Trophoblast cell (in vitro differentiated cells and primary cell): ENCODE data around the gene MLLT6.

Experiments
- DNase-seq, 2 donors: peaks; one replicate each; pipeline ENCODE4 v3.0.0-alpha.2; 2016
- H2AFZ ChIP-seq: 2 replicates; pipeline ENCODE4 v1.6.1; 2013; ENCODE audit warnings: low read length, moderate library complexity, mild to moderate bottlenecking; ENCODE audit not compliant: insufficient read depth, poor library complexity
- H2AK5ac ChIP-seq: 2 replicates; pipeline ENCODE4 v1.6.1; 2013; ENCODE audit warnings: mild to moderate bottlenecking, low read length
- H2BK120ac ChIP-seq: 2 replicates; pipeline ENCODE4 v1.6.1; 2013; ENCODE audit warnings: low read length, mild to moderate bottlenecking, moderate library complexity; ENCODE audit not compliant: insufficient read depth, poor library complexity
- H2BK12ac ChIP-seq: 2 replicates; pipeline ENCODE4 v1.6.1; 2013; ENCODE audit warnings: mild to moderate bottlenecking, low read length, moderate library complexity
- H2BK5ac ChIP-seq: 2 replicates; pipeline ENCODE4 v1.6.1; 2013; ENCODE audit warnings: low read length, low read depth, moderate library complexity, mild to moderate bottlenecking; ENCODE audit not compliant: poor library complexity
- H3K14ac ChIP-seq: 2 replicates; pipeline ENCODE4 v1.6.1; 2013; ENCODE audit warnings: mild to moderate bottlenecking, low read length
- H3K18ac ChIP-seq: 2 replicates; pipeline ENCODE4 v1.6.1; 2013; ENCODE audit warnings: mild to moderate bottlenecking, low read length
- H3K23ac ChIP-seq: 2 replicates; pipeline ENCODE4 v1.6.1; 2013; ENCODE audit warnings: low read length
- H3K27ac ChIP-seq: 2 replicates; pipeline ENCODE4 v1.5.1; 2013; ENCODE audit warnings: low read depth, mild to moderate bottlenecking, inconsistent platforms, low read length, moderate library complexity
- H3K27me3 ChIP-seq: 2 replicates; pipeline ENCODE4 v1.6.1; 2013; ENCODE audit warnings: inconsistent platforms, mild to moderate bottlenecking, low read length, moderate library complexity; ENCODE audit not compliant: insufficient read depth
- H3K36me3 ChIP-seq, 2 experiments: 1 replicate in 1 of 2; 2 replicates in 1 of 2; pipeline ENCODE4 v1.6.1; 2013; ENCODE audit warnings: low read length in 2 of 2, mild to moderate bottlenecking in 2 of 2, moderate library complexity in 1 of 2; ENCODE audit not compliant: insufficient read depth in 2 of 2, control insufficient read depth in 1 of 2
- H3K4ac ChIP-seq: 2 replicates; pipeline ENCODE4 v1.6.1; 2013; ENCODE audit warnings: low read depth, mild to moderate bottlenecking, low read length, moderate library complexity
- H3K4me1 ChIP-seq, 2 experiments: 1 replicate in 1 of 2; 2 replicates in 1 of 2; pipeline ENCODE4 v1.6.1; 2013; ENCODE audit warnings: low read length in 2 of 2, mild to moderate bottlenecking in 2 of 2, moderate library complexity in 1 of 2; ENCODE audit not compliant: insufficient read depth in 2 of 2, control insufficient read depth in 1 of 2
- H3K4me2 ChIP-seq: 2 replicates; pipeline ENCODE4 v1.6.1; 2013; ENCODE audit warnings: inconsistent platforms, mild to moderate bottlenecking, low read length, moderate library complexity
- H3K4me3 ChIP-seq: 2 replicates; pipeline ENCODE4 v1.5.1; 2013; ENCODE audit warnings: mild to moderate bottlenecking, low read depth, low read length, inconsistent platforms
- H3K79me1 ChIP-seq: one replicate; pipeline ENCODE4 v1.6.1; 2013; ENCODE audit warnings: low read length
- H3K79me2 ChIP-seq: 2 replicates; pipeline ENCODE4 v1.6.1; 2013; ENCODE audit warnings: low read length, mild to moderate bottlenecking; ENCODE audit not compliant: control insufficient read depth, insufficient read depth, poor library complexity
- H3K9ac ChIP-seq: 2 replicates; pipeline ENCODE4 v1.6.1; 2013; ENCODE audit warnings: mild to moderate bottlenecking, low read length
- H3K9me3 ChIP-seq: 2 replicates; pipeline ENCODE4 v1.6.1; 2013; ENCODE audit warnings: low read depth, mild to moderate bottlenecking, control low read depth, inconsistent platforms, low read length; ENCODE audit not compliant: insufficient read depth
- H4K12ac ChIP-seq: 2 replicates; pipeline ENCODE4 v1.6.1; 2013; ENCODE audit warnings: low read depth, mild to moderate bottlenecking, low read length, moderate library complexity
- H4K8ac ChIP-seq: 2 replicates; pipeline ENCODE4 v1.6.1; 2013; ENCODE audit warnings: low read depth, mild to moderate bottlenecking, low read length, moderate library complexity
- H4K91ac ChIP-seq: one replicate; pipeline ENCODE4 v1.6.1; 2013; ENCODE audit warnings: low read depth, mild to moderate bottlenecking, low read length, moderate library complexity
- WGBS: extraction: QIAGEN DNeasy Blood & Tissue Kit; methylation state at CpG from one replicate; pipeline ENCODE4 v1.1.7; 2013; ENCODE audit warnings: missing lambda C conversion rate; ENCODE audit not compliant: insufficient read length, insufficient coverage; ENCODE audit errors: extremely low coverage; 5-methylcytosine and 5-hydroxymethylcytosine counted together

The MLLT6 gene

GRCh38 chr17:38738007-38738662 lies 33.1 kb downstream of the MLLT6 start:
- H3K4ac ChIP-seq, result no peak overlapping the region
- H3K23ac ChIP-seq, result no peak overlapping the region
- DNase-seq, result no peak
- no peak overlapping the region for H2AFZ ChIP-seq
- H3K14ac ChIP-seq, result no peak overlapping the region
- no peaks in the 10 kb centered on the region for H3K27me3 ChIP-seq
- peaks cover 72 to 73% of the 10 kb centered on the region in 2 experiments for H3K36me3 ChIP-seq
- no peaks in the 10 kb centered on the region for H3K79me1 ChIP-seq
- H3K4me1 ChIP-seq, result no peaks in the 10 kb centered on the region
- H2AK5ac ChIP-seq, result no peak overlapping the region
- H3K18ac ChIP-seq, result no peak overlapping the region
- no peak overlapping the region for H2BK5ac ChIP-seq
- no peaks in the 10 kb centered on the region for H3K9me3 ChIP-seq
- H3K4me2 ChIP-seq, result no peak overlapping the region
- H3K4me3 ChIP-seq, result peak overlapping the region; percentile 4
- H3K79me2 ChIP-seq, result peaks cover 4% of the 10 kb centered on the region
- no peak overlapping the region for H4K12ac ChIP-seq
- no peak overlapping the region for H3K9ac ChIP-seq
- no peak overlapping the region for H4K8ac ChIP-seq
- H2BK120ac ChIP-seq, result no peak overlapping the region
- WGBS, result no CpG with 5 or more reads among the region's 14 CpGs
- no peak overlapping the region for H4K91ac ChIP-seq
- H3K27ac ChIP-seq, result no peak overlapping the region
- H2BK12ac ChIP-seq, result no peak overlapping the region

- Histone ChIP-seq H2BK5ac (no peak overlapping the region), H3K4me3 (no peak overlapping the region), H3K4ac (no peak overlapping the region), H3K4me1 (no peaks in the 10 kb centered on the region), H4K12ac (no peak overlapping the region), H4K8ac (no peak overlapping the region), H2AK5ac (no peak overlapping the region), H3K23ac (no peak overlapping the region), H3K27me3 (no peaks in the 10 kb centered on the region), H3K14ac (no peak overlapping the region), H2AFZ (no peak overlapping the region), H4K91ac (no peak overlapping the region), H3K18ac (no peak overlapping the region), H3K79me1 (no peaks in the 10 kb centered on the region), H3K9ac (no peak overlapping the region), H2BK120ac (no peak overlapping the region), H3K79me2 (peaks cover 6% of the 10 kb centered on the region), H2BK12ac (no peak overlapping the region), H3K4me2 (no peak overlapping the region), H3K36me3 (peaks cover 68% of the 10 kb centered on the region in 2 experiments), H3K9me3 (no peaks in the 10 kb centered on the region), H3K27ac (no peak overlapping the region)
- DNase-seq, result no peak
- no CpG with 5 or more reads among the region's 16 CpGs for WGBS
These were observed 33.6 kb downstream of the MLLT6 start for GRCh38 chr17:38738686-38739085.

GRCh38 chr17:38739305-38739704 lies 34.2 kb downstream of the MLLT6 start:
- no peak overlapping the region for H4K12ac ChIP-seq
- H3K4me2 ChIP-seq, result no peak overlapping the region
- H3K9me3 ChIP-seq, result no peaks in the 10 kb centered on the region
- no peak overlapping the region for H2BK5ac ChIP-seq
- H3K23ac ChIP-seq, result no peak overlapping the region
- H3K4ac ChIP-seq, result no peak overlapping the region
- no peak overlapping the region for H2BK120ac ChIP-seq
- no peak overlapping the region for H2AK5ac ChIP-seq
- H3K18ac ChIP-seq, result no peak overlapping the region
- H3K4me1 ChIP-seq, result peaks cover 0 to 2% of the 10 kb centered on the region in 2 experiments
- H2BK12ac ChIP-seq, result no peak overlapping the region
- no peak overlapping the region for H4K8ac ChIP-seq
- no peak overlapping the region for H3K4me3 ChIP-seq
- WGBS, result no CpG with 5 or more reads among the region's 14 CpGs
- no peaks in the 10 kb centered on the region for H3K27me3 ChIP-seq
- H3K36me3 ChIP-seq, result peaks cover 62% of the 10 kb centered on the region in 2 experiments
- H3K27ac ChIP-seq, result no peak overlapping the region
- H4K91ac ChIP-seq, result no peak overlapping the region
- peaks cover 6% of the 10 kb centered on the region for H3K79me2 ChIP-seq
- H3K79me1 ChIP-seq, result no peaks in the 10 kb centered on the region
- no peak overlapping the region for H2AFZ ChIP-seq
- no peak overlapping the region for H3K9ac ChIP-seq
- DNase-seq, result no peak
- no peak overlapping the region for H3K14ac ChIP-seq

- H3K27me3 ChIP-seq, result no peaks in the 10 kb centered on the region
- H3K4me3 ChIP-seq, result no peak overlapping the region
- no peak overlapping the region for H2BK12ac ChIP-seq
- H3K79me2 ChIP-seq, result peaks cover 6% of the 10 kb centered on the region
- no peak for DNase-seq
- no peaks in the 10 kb centered on the region for H3K9me3 ChIP-seq
- H2AFZ ChIP-seq, result no peak overlapping the region
- no peak overlapping the region for H3K27ac ChIP-seq
- H2AK5ac ChIP-seq, result no peak overlapping the region
- H2BK120ac ChIP-seq, result no peak overlapping the region
- peaks cover 61 to 63% of the 10 kb centered on the region in 2 experiments for H3K36me3 ChIP-seq
- WGBS, result no CpG with 5 or more reads among the region's 19 CpGs
- H3K79me1 ChIP-seq, result no peaks in the 10 kb centered on the region
- H3K14ac ChIP-seq, result no peak overlapping the region
- H4K12ac ChIP-seq, result no peak overlapping the region
- no peak overlapping the region for H3K18ac ChIP-seq
- no peak overlapping the region for H2BK5ac ChIP-seq
- H3K4me2 ChIP-seq, result no peak overlapping the region
- H3K4ac ChIP-seq, result no peak overlapping the region
- no peak overlapping the region for H4K8ac ChIP-seq
- no peak overlapping the region for H4K91ac ChIP-seq
- peaks cover 0 to 2% of the 10 kb centered on the region in 2 experiments for H3K4me1 ChIP-seq
- H3K9ac ChIP-seq, result no peak overlapping the region
- no peak overlapping the region for H3K23ac ChIP-seq
These were observed 35.0 kb downstream of the MLLT6 start for GRCh38 chr17:38740044-38740443.
